WTC11 (cell line): ENCODE measurements around the gene HNRNPR. TPM values are rescaled to one million over a fixed set of nuclear protein-coding genes. Genes with fewer than 3 reads are reported as not detected.

ENCODE experiments used
- ATAC-seq: fragments of 200-7000 bp; cut with Tn5 transposase; 2 replicates; pipeline ENCODE4 v1.10.0; 2021; ENCODE audit warnings: mild to moderate bottlenecking, moderate library complexity
- Bru-seq: library from RNA; stranded (reverse); fragments of 400-500 nt; gene quantifications from one replicate; lab custom pipeline; 2021; lab: Mats Ljungman, UMichigan
- CTCF ChIA-PET: fragments of 300-600 bp; sonication (Branson Sonifier 250); formaldehyde crosslinking; loops from one replicate; lab custom pipeline; 2021; ENCODE audit warnings: antibody characterized with exemption; lab: Charles Lee
- POLR2A ChIA-PET: fragments of 350-600 bp; sonication (Branson Sonifier 250); formaldehyde crosslinking; loops from one replicate; lab custom pipeline; 2021; ENCODE audit warnings: antibody characterized with exemption; lab: Charles Lee
- DNase-seq: peaks from one replicate; pipeline ENCODE4 v3.0.0; 2021; ENCODE audit warnings: low spot score
- H3K27ac Mint-ChIP-seq: 2 replicates; pipeline ENCODE4 v1.8.0; 2021; ENCODE audit warnings: mixed read lengths
- H3K27me3 Mint-ChIP-seq: 2 replicates; pipeline ENCODE4 v1.8.0; 2021; ENCODE audit warnings: low read depth, mild to moderate bottlenecking, moderate library complexity, mixed read lengths
- H3K36me3 Mint-ChIP-seq: 2 replicates; pipeline ENCODE4 v1.8.0; 2021; ENCODE audit warnings: mixed read lengths
- H3K4me1 Mint-ChIP-seq: 2 replicates; pipeline ENCODE4 v1.8.0; 2022; ENCODE audit warnings: mixed read lengths
- H3K4me3 Mint-ChIP-seq: 2 replicates; pipeline ENCODE4 v1.8.0; 2021; ENCODE audit warnings: mild to moderate bottlenecking, moderate library complexity, mixed read lengths
- H3K9me3 Mint-ChIP-seq: 2 replicates; pipeline ENCODE4 v1.8.0; 2021; ENCODE audit warnings: mixed read lengths
- AR ChIP-seq: fragments of 250-450 bp; sonication (Bioruptor Pico); IDR thresholded peaks from 2 replicates; pipeline ENCODE4 v1.9.0; 2021; ENCODE audit warnings: mild to moderate bottlenecking
- CBFB ChIP-seq: sonication (generic); formaldehyde crosslinking; IDR thresholded peaks from 2 replicates; pipeline ENCODE4 v1.8.1; 2022; ENCODE audit warnings: mild to moderate bottlenecking, low read depth, missing genetic modification reagents
- CDX4 ChIP-seq: fragments of 250-450 bp; sonication (Bioruptor Pico); IDR thresholded peaks from 2 replicates; pipeline ENCODE4 v1.9.0; 2021; ENCODE audit warnings: moderate library complexity, mild to moderate bottlenecking, inconsistent platforms, borderline replicate concordance
- CREB1 ChIP-seq: sonication (generic); formaldehyde crosslinking; IDR thresholded peaks from 2 replicates; pipeline ENCODE4 v1.8.0; 2023; ENCODE audit warnings: mild to moderate bottlenecking, missing genetic modification reagents
- E2F1 ChIP-seq: sonication (generic); formaldehyde crosslinking; IDR thresholded peaks from 2 replicates; pipeline ENCODE4 v1.8.0; 2022; ENCODE audit warnings: mild to moderate bottlenecking, missing genetic modification reagents
- ELF4 ChIP-seq: sonication (generic); formaldehyde crosslinking; IDR thresholded peaks from 2 replicates; pipeline ENCODE4 v1.8.1; 2022; ENCODE audit warnings: low read depth, mild to moderate bottlenecking, moderate library complexity, missing genetic modification reagents
- ETV6 ChIP-seq: sonication (generic); formaldehyde crosslinking; IDR thresholded peaks from 2 replicates; pipeline ENCODE4 v1.8.1; 2022; ENCODE audit warnings: mild to moderate bottlenecking, missing genetic modification reagents
- FOXP4 ChIP-seq: sonication (generic); formaldehyde crosslinking; IDR thresholded peaks from 2 replicates; pipeline ENCODE4 v1.8.0; 2022; ENCODE audit warnings: mild to moderate bottlenecking, missing genetic modification reagents
- GABPB1 ChIP-seq: sonication (generic); formaldehyde crosslinking; IDR thresholded peaks from 2 replicates; pipeline ENCODE4 v1.8.1; 2023; ENCODE audit warnings: mild to moderate bottlenecking, missing genetic modification reagents
- HMGA2 ChIP-seq: fragments of 250-450 bp; sonication (Bioruptor Pico); IDR thresholded peaks from 2 replicates; pipeline ENCODE4 v1.4.0; 2021; ENCODE audit warnings: mild to moderate bottlenecking, moderate library complexity
- NFATC4 ChIP-seq: fragments of 250-450 bp; sonication (Bioruptor Pico); IDR thresholded peaks from 2 replicates; pipeline ENCODE4 v1.9.0; 2021; ENCODE audit warnings: mild to moderate bottlenecking
- NR1H2 ChIP-seq: sonication (generic); formaldehyde crosslinking; IDR thresholded peaks from 2 replicates; pipeline ENCODE4 v1.9.0; 2021; ENCODE audit warnings: mild to moderate bottlenecking, moderate library complexity, missing genetic modification reagents
- TCF7 ChIP-seq: sonication (generic); formaldehyde crosslinking; IDR thresholded peaks from 2 replicates; pipeline ENCODE4 v1.8.0; 2022; ENCODE audit warnings: mild to moderate bottlenecking, low read depth, missing genetic modification reagents, moderate library complexity
- TP53 ChIP-seq: sonication (generic); formaldehyde crosslinking; IDR thresholded peaks from 2 replicates; pipeline ENCODE4 v1.8.1; 2023; ENCODE audit warnings: mild to moderate bottlenecking, missing genetic modification reagents
- USF2 ChIP-seq: sonication (generic); formaldehyde crosslinking; IDR thresholded peaks from 2 replicates; pipeline ENCODE4 v1.8.1; 2023; ENCODE audit warnings: mild to moderate bottlenecking, missing genetic modification reagents, moderate library complexity
- ZMAT4 ChIP-seq: fragments of 250-450 bp; sonication (Bioruptor Pico); IDR thresholded peaks from 2 replicates; pipeline ENCODE4 v1.9.0; 2021; ENCODE audit warnings: mild to moderate bottlenecking
- ZNF138 ChIP-seq: sonication (generic); formaldehyde crosslinking; conservative IDR thresholded peaks from 2 replicates; pipeline ENCODE4 v1.8.1; 2022; ENCODE audit warnings: mild to moderate bottlenecking, moderate library complexity, missing genetic modification reagents
- ZNF281 ChIP-seq: sonication (generic); formaldehyde crosslinking; IDR thresholded peaks from 2 replicates; pipeline ENCODE4 v1.8.0; 2023; ENCODE audit warnings: mild to moderate bottlenecking, missing genetic modification reagents
- ZNF396 ChIP-seq: fragments of 250-450 bp; sonication (Bioruptor Pico); IDR thresholded peaks from 2 replicates; pipeline ENCODE4 v1.8.0; 2021; ENCODE audit warnings: mild to moderate bottlenecking, moderate library complexity, borderline replicate concordance
- long read RNA-seq, 3 experiments: library from RNA in 1 of 3; library from capped mRNA in 1 of 3; library from polyadenylated mRNA in 1 of 3; unstranded in 2 of 3; stranded (forward) in 1 of 3; transcript quantifications; one replicate each; pipeline ENCODE4 v2.0.0, GENCODE V29; 2021
- total RNA-seq: library from RNA; stranded (reverse); gene quantifications from 3 replicates; pipeline ENCODE4 v1.2.3, GENCODE V29; 2021

HNRNPR gene
- total RNA-seq (157 to 178 TPM (median 170 TPM) in 3 replicates), Bru-seq, nascent RNA (percentile 96 among the genes with signal in this experiment)
- long read RNA-seq, experiment 1, full-length matches to known transcripts: 452 of 1,049 reads
- long read RNA-seq, experiment 1, partial matches to known transcripts: 486 of 1,049 reads
- long read RNA-seq, experiment 1, other reads (novel, unspliced or antisense): 111 of 1,049 reads
- long read RNA-seq, experiment 2, transcript HNRNPR-201 (11 exons, 2,629 nt): major isoform, 33 of 206 reads
- long read RNA-seq, experiment 2, transcript HNRNPR-202 (11 exons, 2,694 nt): minor isoform, 19 of 206 reads
- long read RNA-seq, experiment 2, partial matches to known transcripts: 52 of 206 reads
- long read RNA-seq, experiment 2, other reads (novel, unspliced or antisense): 101 of 206 reads
- long read RNA-seq, experiment 3, full-length matches to known transcripts: 245 of 738 reads
- long read RNA-seq, experiment 3, partial matches to known transcripts: 58 of 738 reads
- long read RNA-seq, experiment 3, other reads (novel, unspliced or antisense): 435 of 738 reads

- H3K4me1 Mint-ChIP-seq: peaks cover 43% of the 10 kb centered on the region
- peaks cover 3% of the 10 kb centered on the region; the same call in 1 of the 2 replicates for H3K36me3 Mint-ChIP-seq
- DNase-seq: peak; percentile 100
- POLR2A ChIA-PET: interaction anchor here (0.5 to 1.6 kb wide), 35 partner anchors 10 to 1171 kb away, joined by 3 to 22 read pairs (median 4); partner anchors contain the start of genes ASAP3, E2F2 and ZNF436
- H3K27me3 Mint-ChIP-seq: peaks cover 47% of the 10 kb centered on the region
- CTCF ChIA-PET: interaction anchor here (0.6 to 1.7 kb wide), 19 partner anchors 13 to 1933 kb away, joined by 3 to 22 read pairs (median 4); partner anchors contain the start of genes HTR1D, RPL11 and ZNF436
- no peaks in the 10 kb centered on the region for H3K9me3 Mint-ChIP-seq
- H3K4me3 Mint-ChIP-seq: peak within 1 kb of the TSS; percentile 88
- ATAC-seq: peak; percentile 99
- peak within 1 kb of the TSS; percentile 99 for H3K27ac Mint-ChIP-seq
- TF ChIP-seq CREB1: peak; percentile 76; the same call in 1 of the 2 replicates
- no peak for TF ChIP-seq ZNF396 (CRISPR knock-in tag)
- no peak for TF ChIP-seq ZMAT4
- no peak for TF ChIP-seq CDX4 (CRISPR knock-in tag)
- TF ChIP-seq NR1H2: no peak
- TF ChIP-seq ZNF281 (CRISPR knock-in tag): no peak; the same call in 1 of the 2 replicates
- TF ChIP-seq HMGA2: no peak
- no peak for TF ChIP-seq ZNF138
- no peak for TF ChIP-seq NFATC4
- TF ChIP-seq GABPB1: peak; percentile 9; the same call in 1 of the 2 replicates
- peak; percentile 62; the same call in 1 of the 2 replicates for TF ChIP-seq E2F1
- TF ChIP-seq TP53 (CRISPR knock-in tag): no peak; the same call in 1 of the 2 replicates
- peak; percentile 30 for TF ChIP-seq ETV6 (CRISPR knock-in tag)
- TF ChIP-seq ELF4 (CRISPR knock-in tag): no peak
- TF ChIP-seq AR (CRISPR knock-in tag): no peak
- TF ChIP-seq CBFB (CRISPR knock-in tag): no peak; the same call in 1 of the 2 replicates
- TF ChIP-seq TCF7 (CRISPR knock-in tag): no peak
- TF ChIP-seq USF2 (CRISPR knock-in tag): no peak; the same call in none of the 2 replicates
- peak; percentile 78; the same call in 1 of the 2 replicates for TF ChIP-seq FOXP4 (CRISPR knock-in tag)
These were observed at the start of gene HNRNPR for GRCh38 chr1:23344111-23344986. HNRNPR (minus strand) TSS chr1:23344284; CDS start chr1:23341008, 3,276 bp downstream.
